AG09319 (cell line): Measurements from ENCODE around the gene ADARB1.
"Not testable (repeated sequence)": the region's sequence is repeated elsewhere in the genome, so short reads cannot be mapped to it uniquely, and the experiment has no call there.

Experiments used
- DNase-seq: peaks from one replicate; pipeline ENCODE4 v3.0.0-alpha.2; 2010; ENCODE audit warnings: low read depth; ENCODE audit errors: extremely low read depth
- CTCF ChIP-seq: IDR thresholded peaks from 2 replicates; pipeline ENCODE4 v1.5.1; 2011; ENCODE audit warnings: low read depth, mild to moderate bottlenecking, inconsistent platforms, low read length, moderate library complexity

ADARB1 gene

GRCh38 chr21:45074048-45074817 lies at the start of gene ADARB1:
Gene ADARB1 (plus strand): TSS chr21:45074580. CDS start chr21:45171657, 97,077 bp downstream.
- DNase-seq = no peak
- TF ChIP-seq CTCF = no peak

GRCh38 chr21:45026066-45026745 lies 48.2 kb upstream of the ADARB1 start:
- no peak for DNase-seq
- no peak for TF ChIP-seq CTCF

GRCh38 chr21:45026826-45027225 lies 47.6 kb upstream of the ADARB1 start:
- TF ChIP-seq CTCF = no peak
- no peak for DNase-seq

- DNase-seq = no peak
- no peak for TF ChIP-seq CTCF
Observed at GRCh38 chr21:45027241-45028196, 46.9 kb upstream of the ADARB1 start.

- not testable (repeated sequence) for DNase-seq
Observed at GRCh38 chr21:45028645-45029044, 45.7 kb upstream of the ADARB1 start.

- no peak for DNase-seq
- TF ChIP-seq CTCF = no peak
Observed at GRCh38 chr21:45029298-45029947, 45.0 kb upstream of the ADARB1 start.
